Measurements from ENCODE around the gene ZDHHC1.

ZDHHC1 gene

GRCh38 chr16:67444259-67445125 lies 28.2 kb upstream of the ZDHHC1 start:
- Histone ChIP-seq H3K36me3 (ENCODE audit: control insufficient read depth, insufficient read depth, low read length) (peaks cover 37% of the 10 kb centered on the region), H3K27me3 (replicated peaks; ENCODE audit: control insufficient read depth, insufficient read depth, low read length) (no peaks in the 10 kb centered on the region), H3K4me3 (replicated peaks; ENCODE audit: low read depth, low read length) (no peak overlapping the region)
- no peak for TF ChIP-seq CTCF (IDR thresholded peaks at IDR 0.05; ENCODE audit: insufficient read depth, low read length, poor library complexity, severe bottlenecking)
- DNase-seq (ENCODE audit: extremely low read depth, insufficient read length), result no peak

GRCh38 chr16:67443265-67443664 lies 27.0 kb upstream of the ZDHHC1 start:
- no peak overlapping the region for H3K4me3 ChIP-seq (replicated peaks; ENCODE audit: low read depth, low read length)
- peaks cover 46% of the 10 kb centered on the region for H3K36me3 ChIP-seq (ENCODE audit: control insufficient read depth, insufficient read depth, low read length)

GRCh38 chr16:67442581-67443255 lies 26.4 kb upstream of the ZDHHC1 start:
- Histone ChIP-seq H3K27me3 (replicated peaks; ENCODE audit: control insufficient read depth, insufficient read depth, low read length) (no peaks in the 10 kb centered on the region), H3K36me3 (ENCODE audit: control insufficient read depth, insufficient read depth, low read length) (peaks cover 47% of the 10 kb centered on the region), H3K4me3 (replicated peaks; ENCODE audit: low read depth, low read length) (no peak overlapping the region)
- no peak for TF ChIP-seq CTCF (IDR thresholded peaks at IDR 0.05; ENCODE audit: insufficient read depth, low read length, poor library complexity, severe bottlenecking)
- DNase-seq (ENCODE audit: extremely low read depth, insufficient read length), result no peak

More at GRCh38 chr16:67443265-67443664, 27.0 kb upstream of the ZDHHC1 start:
- DNase-seq (ENCODE audit: extremely low read depth, insufficient read length), result no peak
- no peaks in the 10 kb centered on the region for H3K27me3 ChIP-seq (replicated peaks; ENCODE audit: control insufficient read depth, insufficient read depth, low read length)
- TF ChIP-seq CTCF (IDR thresholded peaks at IDR 0.05; ENCODE audit: insufficient read depth, low read length, poor library complexity, severe bottlenecking), result no peak

- no peak overlapping the region for H3K4me3 ChIP-seq (replicated peaks; ENCODE audit: low read depth, low read length)
- no peak for DNase-seq (ENCODE audit: extremely low read depth, insufficient read length)
- H3K27me3 ChIP-seq (replicated peaks; ENCODE audit: control insufficient read depth, insufficient read depth, low read length), result no peaks in the 10 kb centered on the region
- peaks cover 45% of the 10 kb centered on the region for H3K36me3 ChIP-seq (ENCODE audit: control insufficient read depth, insufficient read depth, low read length)
- TF ChIP-seq CTCF (IDR thresholded peaks at IDR 0.05; ENCODE audit: insufficient read depth, low read length, poor library complexity, severe bottlenecking), result no peak
These were observed 25.6 kb upstream of the ZDHHC1 start for GRCh38 chr16:67441907-67442306.

- no peak for DNase-seq (ENCODE audit: extremely low read depth, insufficient read length)
- no peak overlapping the region for H3K4me3 ChIP-seq (replicated peaks; ENCODE audit: low read depth, low read length)
- no peaks in the 10 kb centered on the region for H3K27me3 ChIP-seq (replicated peaks; ENCODE audit: control insufficient read depth, insufficient read depth, low read length)
- TF ChIP-seq CTCF (IDR thresholded peaks at IDR 0.05; ENCODE audit: insufficient read depth, low read length, poor library complexity, severe bottlenecking), result no peak
- H3K36me3 ChIP-seq (ENCODE audit: control insufficient read depth, insufficient read depth, low read length), result peaks cover 45% of the 10 kb centered on the region
These were observed 25.0 kb upstream of the ZDHHC1 start for GRCh38 chr16:67441271-67441753.
